ENCODE data around the gene PCDH1. TPM values are rescaled to one million over a fixed set of nuclear protein-coding genes. Genes with fewer than 3 reads are reported as not detected.

The PCDH1 gene
- total RNA-seq, 1 experiment from 2014 or later, result 146 TPM

DNA sequence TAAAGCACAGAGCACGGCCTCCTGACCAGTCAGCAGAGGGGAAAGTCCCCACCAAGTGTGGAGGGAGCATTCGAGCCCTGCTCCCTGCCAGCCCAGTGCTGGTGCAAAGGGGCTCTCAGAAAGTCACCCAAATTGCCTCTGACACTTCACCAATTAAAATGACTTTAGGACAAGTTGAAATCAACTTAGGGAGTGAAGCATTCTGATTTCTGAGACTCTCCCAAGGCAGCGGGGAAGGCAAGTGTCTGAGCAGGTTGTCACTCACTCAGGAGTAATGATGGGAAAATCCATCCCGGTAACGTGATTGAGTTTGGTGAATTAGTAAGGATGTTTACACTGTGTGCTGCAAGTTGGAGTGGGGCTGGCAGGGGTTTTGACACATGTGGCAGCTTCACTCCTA, 73.7 kb downstream of the PCDH1 start:
- Mint-ChIP-seq H3K9me3 (ENCODE audit: low read depth, unreplicated experiment) (no peaks in the 10 kb centered on the region), H3K27me3 (ENCODE audit: unreplicated experiment) (peaks cover 63% of the 10 kb centered on the region), H3K36me3 (ENCODE audit: insufficient read depth, unreplicated experiment) (no peaks in the 10 kb centered on the region), H3K4me1 (ENCODE audit: low read depth, unreplicated experiment) (no peaks in the 10 kb centered on the region), H3K27ac (ENCODE audit: unreplicated experiment) (no peak overlapping the region), H3K4me3 (ENCODE audit: low read depth, unreplicated experiment) (no peak overlapping the region)
- intact Hi-C loops (cut with micrococcal nuclease; ENCODE audit: unreplicated experiment), result no loop called here
- CTCF ChIA-PET, result no interaction called here
- TF ChIP-seq, protein P1, sequence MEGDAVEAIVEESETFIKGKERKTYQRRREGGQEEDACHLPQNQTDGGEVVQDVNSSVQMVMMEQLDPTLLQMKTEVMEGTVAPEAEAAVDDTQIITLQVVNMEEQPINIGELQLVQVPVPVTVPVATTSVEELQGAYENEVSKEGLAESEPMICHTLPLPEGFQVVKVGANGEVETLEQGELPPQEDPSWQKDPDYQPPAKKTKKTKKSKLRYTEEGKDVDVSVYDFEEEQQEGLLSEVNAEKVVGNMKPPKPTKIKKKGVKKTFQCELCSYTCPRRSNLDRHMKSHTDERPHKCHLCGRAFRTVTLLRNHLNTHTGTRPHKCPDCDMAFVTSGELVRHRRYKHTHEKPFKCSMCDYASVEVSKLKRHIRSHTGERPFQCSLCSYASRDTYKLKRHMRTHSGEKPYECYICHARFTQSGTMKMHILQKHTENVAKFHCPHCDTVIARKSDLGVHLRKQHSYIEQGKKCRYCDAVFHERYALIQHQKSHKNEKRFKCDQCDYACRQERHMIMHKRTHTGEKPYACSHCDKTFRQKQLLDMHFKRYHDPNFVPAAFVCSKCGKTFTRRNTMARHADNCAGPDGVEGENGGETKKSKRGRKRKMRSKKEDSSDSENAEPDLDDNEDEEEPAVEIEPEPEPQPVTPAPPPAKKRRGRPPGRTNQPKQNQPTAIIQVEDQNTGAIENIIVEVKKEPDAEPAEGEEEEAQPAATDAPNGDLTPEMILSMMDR (IDR thresholded peaks at IDR 0.05; ENCODE audit: unreplicated experiment), result no peak
- no peak for DNase-seq
- BruUV-seq (replicated peaks), result no TSS peak

Other genes with a start within 250 kb of the PCDH1 start
- 96.3 and 102 TPM in 2 replicates for gene HDAC3, start 241.6 kb downstream of the PCDH1 start, total RNA-seq (2022)
- gene RELL2, start 241.4 kb downstream of the PCDH1 start, total RNA-seq (2022), result 12.5 and 12.6 TPM in 2 replicates
- 41.4 and 41.8 TPM in 2 replicates for gene FCHSD1, start 227.0 kb downstream of the PCDH1 start, total RNA-seq (2022)
- gene ARAP3, start 196.2 kb downstream of the PCDH1 start, total RNA-seq (2022), result 17.5 and 22.8 TPM in 2 replicates
- gene DELE1, start 45.5 kb upstream of the PCDH1 start, total RNA-seq (2022), result 78.0 and 78.5 TPM in 2 replicates
- not detected in 2 replicates for gene PCDH12, start 79.8 kb upstream of the PCDH1 start, total RNA-seq (2022)
- 32.2 and 43.3 TPM in 2 replicates for gene RNF14, start 90.7 kb upstream of the PCDH1 start, total RNA-seq (2022)
- 53.2 and 54.0 TPM in 2 replicates for gene GNPDA1, start 134.6 kb upstream of the PCDH1 start, total RNA-seq (2022)
- gene NDFIP1, start 230.4 kb upstream of the PCDH1 start, total RNA-seq (2022), result 58.0 and 70.1 TPM in 2 replicates

All from Calu3 (cell line).